ENCODE data around the gene KCNIP4. TPM values are rescaled to one million over a fixed set of nuclear protein-coding genes. Genes with fewer than 3 reads are reported as not detected.

Gene KCNIP4
- total RNA-seq, 1 donor from 2014 or later = not detected

GRCh38 chr4:21768349-21769310 is 179.9 kb downstream of the KCNIP4 start:
- TF ChIP-seq CTCF (IDR thresholded peaks at IDR 0.05) = peak; percentile 74
- no peaks in the 10 kb centered on the region for H3K4me1 ChIP-seq
- peak; percentile 31 for ATAC-seq
- no peak overlapping the region for H3K27ac ChIP-seq
- H3K27me3 ChIP-seq = no peaks in the 10 kb centered on the region
- DNase-seq = no peak
- H3K36me3 ChIP-seq = no peaks in the 10 kb centered on the region
- H3K4me3 ChIP-seq = no peak overlapping the region
- no peaks in the 10 kb centered on the region for H3K9me3 ChIP-seq
- intact Hi-C loops (cut with DNase I) = loop anchor here (10.0 kb wide), 1 partner anchor 254 kb away; no protein-coding TSS in a partner anchor

- no peaks in the 10 kb centered on the region for H3K27me3 ChIP-seq
- no peak overlapping the region for H3K4me3 ChIP-seq
- ATAC-seq (peak; percentile 87), DNase-seq (no peak)
- no peaks in the 10 kb centered on the region for H3K4me1 ChIP-seq
- H3K36me3 ChIP-seq = no peaks in the 10 kb centered on the region
- H3K9me3 ChIP-seq = no peaks in the 10 kb centered on the region
- intact Hi-C loops (cut with DNase I) = loop anchor here (10.0 kb wide), 1 partner anchor 251 kb away; no protein-coding TSS in a partner anchor
- TF ChIP-seq CTCF (IDR thresholded peaks at IDR 0.05) = peak; percentile 82
- no peak overlapping the region for H3K27ac ChIP-seq
Observed at GRCh38 chr4:21765810-21766407, 182.7 kb downstream of the KCNIP4 start.

GRCh38 chr4:21763855-21764254 is 184.7 kb downstream of the KCNIP4 start:
- no peak for DNase-seq
- no peaks in the 10 kb centered on the region for H3K4me1 ChIP-seq
- no peak for TF ChIP-seq CTCF (IDR thresholded peaks at IDR 0.05)
- H3K9me3 ChIP-seq = no peaks in the 10 kb centered on the region
- no peak overlapping the region for H3K4me3 ChIP-seq
- H3K27me3 ChIP-seq = no peaks in the 10 kb centered on the region
- no peaks in the 10 kb centered on the region for H3K36me3 ChIP-seq
- no peak overlapping the region for H3K27ac ChIP-seq
- ATAC-seq = no peak
- intact Hi-C loops (cut with DNase I) = loop anchor here (10.0 kb wide), 1 partner anchor 249 kb away; no protein-coding TSS in a partner anchor

GRCh38 chr4:21757248-21757647 is 191.3 kb downstream of the KCNIP4 start:
- Histone ChIP-seq H3K27me3 (no peaks in the 10 kb centered on the region), H3K4me3 (no peak overlapping the region), H3K9me3 (no peaks in the 10 kb centered on the region), H3K4me1 (no peaks in the 10 kb centered on the region), H3K27ac (no peak overlapping the region), H3K36me3 (no peaks in the 10 kb centered on the region)
- no peak for DNase-seq
- TF ChIP-seq CTCF (IDR thresholded peaks at IDR 0.05) = no peak
- intact Hi-C loops (cut with DNase I) = no loop called here
- ATAC-seq = no peak

- no peaks in the 10 kb centered on the region for H3K9me3 ChIP-seq
- no peak for TF ChIP-seq CTCF (IDR thresholded peaks at IDR 0.05)
- ATAC-seq (no peak), DNase-seq (no peak)
- no peak overlapping the region for H3K4me3 ChIP-seq
- H3K27me3 ChIP-seq = no peaks in the 10 kb centered on the region
- no peak overlapping the region for H3K27ac ChIP-seq
- H3K36me3 ChIP-seq = no peaks in the 10 kb centered on the region
- intact Hi-C loops (cut with DNase I) = no loop called here
- no peaks in the 10 kb centered on the region for H3K4me1 ChIP-seq
Observed at GRCh38 chr4:21753084-21753760, 195.3 kb downstream of the KCNIP4 start.

Data from upper lobe of right lung (tissue), 1 donor.